Measurements from ENCODE around the gene OR10G6.

OR10G6 gene

DNA sequence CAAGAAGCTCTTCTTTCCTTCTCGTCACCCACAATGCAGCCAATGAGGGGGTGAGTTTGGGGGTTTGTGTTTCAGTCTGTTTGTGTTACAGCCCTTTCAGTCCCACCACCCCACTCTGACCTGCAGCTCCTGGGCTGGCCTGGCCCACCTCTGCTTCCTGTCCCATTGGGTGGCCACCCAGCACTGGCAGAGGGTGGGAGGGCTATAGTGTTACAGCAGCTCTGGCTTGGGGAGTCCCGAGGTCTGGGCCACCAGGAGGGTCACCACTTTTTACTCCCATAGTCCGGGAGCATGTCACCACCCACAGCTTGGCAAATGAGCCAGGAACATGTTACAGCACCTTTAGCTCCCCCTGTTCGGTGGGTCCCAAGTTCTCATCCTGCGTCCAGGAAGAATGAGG is 15.7 kb downstream of the OR10G6 start:
- TF ChIP-seq, protein P1, sequence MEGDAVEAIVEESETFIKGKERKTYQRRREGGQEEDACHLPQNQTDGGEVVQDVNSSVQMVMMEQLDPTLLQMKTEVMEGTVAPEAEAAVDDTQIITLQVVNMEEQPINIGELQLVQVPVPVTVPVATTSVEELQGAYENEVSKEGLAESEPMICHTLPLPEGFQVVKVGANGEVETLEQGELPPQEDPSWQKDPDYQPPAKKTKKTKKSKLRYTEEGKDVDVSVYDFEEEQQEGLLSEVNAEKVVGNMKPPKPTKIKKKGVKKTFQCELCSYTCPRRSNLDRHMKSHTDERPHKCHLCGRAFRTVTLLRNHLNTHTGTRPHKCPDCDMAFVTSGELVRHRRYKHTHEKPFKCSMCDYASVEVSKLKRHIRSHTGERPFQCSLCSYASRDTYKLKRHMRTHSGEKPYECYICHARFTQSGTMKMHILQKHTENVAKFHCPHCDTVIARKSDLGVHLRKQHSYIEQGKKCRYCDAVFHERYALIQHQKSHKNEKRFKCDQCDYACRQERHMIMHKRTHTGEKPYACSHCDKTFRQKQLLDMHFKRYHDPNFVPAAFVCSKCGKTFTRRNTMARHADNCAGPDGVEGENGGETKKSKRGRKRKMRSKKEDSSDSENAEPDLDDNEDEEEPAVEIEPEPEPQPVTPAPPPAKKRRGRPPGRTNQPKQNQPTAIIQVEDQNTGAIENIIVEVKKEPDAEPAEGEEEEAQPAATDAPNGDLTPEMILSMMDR (conservative IDR thresholded peaks at IDR 0.05; ENCODE audit: low read length): no peak
- DNase-seq (ENCODE audit: low read depth): no peak
- no peak overlapping the region for H3K4me3 ChIP-seq (ENCODE audit: low read length)

DNA sequence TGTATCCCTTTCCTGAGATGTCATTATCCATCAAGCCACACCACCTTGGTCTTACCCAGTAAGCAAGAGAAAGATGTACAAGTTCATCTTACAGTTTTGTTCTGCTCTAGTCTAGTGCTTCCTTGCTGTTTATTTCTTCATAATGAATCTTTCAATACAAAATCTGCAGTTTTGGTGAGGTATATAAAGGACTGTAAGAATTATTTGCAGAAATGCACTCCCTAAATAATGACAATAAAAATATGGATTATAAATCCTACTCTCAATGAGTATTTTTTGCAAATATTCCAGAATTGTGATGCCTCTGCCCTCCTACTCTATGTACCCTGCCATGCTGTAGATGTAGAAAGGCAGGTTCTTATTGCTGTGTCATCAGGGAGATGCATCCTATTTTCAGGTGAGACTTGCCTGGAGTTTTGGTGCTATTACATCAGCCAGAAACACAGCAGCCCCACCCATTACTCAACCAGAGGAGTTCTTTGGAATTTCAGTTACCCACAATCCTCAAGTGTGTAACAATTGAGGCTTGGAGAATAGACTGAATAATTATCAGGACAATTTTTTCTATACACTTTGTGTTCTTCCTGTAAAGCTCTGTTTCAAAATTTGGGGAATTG is 17.1 kb downstream of the OR10G6 start, which contains the start of gene OR10S1:
OR10S1 (minus strand) TSS at position 51 of the 617 bp plus-strand sequence. CDS start 117 bp downstream, outside the sequence.
- DNase-seq (ENCODE audit: low read depth): peak; percentile 3
- TF ChIP-seq, protein P1 (conservative IDR thresholded peaks at IDR 0.05; ENCODE audit: low read length): no peak
- no peak within 1 kb of the TSS for H3K4me3 ChIP-seq (ENCODE audit: low read length)

DNA sequence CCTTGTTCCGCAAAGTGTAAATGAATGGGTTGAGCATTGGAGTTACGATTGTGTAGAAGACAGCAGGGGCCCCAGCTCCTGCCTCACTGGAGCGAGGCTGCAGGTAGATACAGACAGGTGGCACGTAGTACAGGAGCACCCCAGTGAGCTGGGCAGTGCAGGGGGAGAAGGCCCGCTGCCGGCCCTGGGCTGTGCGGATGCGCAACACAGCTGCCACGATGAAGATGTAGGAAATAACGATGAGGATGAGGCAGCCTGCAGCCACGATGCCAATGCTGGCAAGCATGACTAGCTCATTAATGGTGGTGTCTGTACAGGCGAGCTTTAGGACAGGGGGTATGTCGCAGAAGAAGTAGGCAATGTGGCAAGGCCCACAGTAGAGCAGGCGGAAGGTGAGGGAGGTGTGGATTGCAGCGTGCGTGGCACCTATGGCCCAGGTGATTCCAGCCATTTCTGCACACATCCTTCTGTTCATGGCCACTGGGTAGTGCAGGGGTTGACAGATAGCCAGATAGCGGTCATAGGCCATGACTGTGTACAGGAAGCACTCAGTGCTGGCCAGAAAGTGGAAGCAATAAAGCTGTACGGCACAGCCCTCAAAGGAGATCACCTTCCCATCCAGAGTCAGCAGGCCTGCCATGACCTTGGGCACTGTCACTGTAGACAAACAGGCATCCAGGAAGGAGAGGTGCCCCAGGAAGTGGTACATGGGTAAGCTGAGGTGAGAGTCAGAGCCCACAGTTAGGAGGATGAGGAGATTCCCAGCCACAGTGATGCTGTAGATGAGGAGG is 18.0 kb downstream of the OR10G6 start:
- TF ChIP-seq, protein P1 (conservative IDR thresholded peaks at IDR 0.05; ENCODE audit: low read length): no peak
- no peak overlapping the region for H3K4me3 ChIP-seq (ENCODE audit: low read length)
- no peak for DNase-seq (ENCODE audit: low read depth)

DNA sequence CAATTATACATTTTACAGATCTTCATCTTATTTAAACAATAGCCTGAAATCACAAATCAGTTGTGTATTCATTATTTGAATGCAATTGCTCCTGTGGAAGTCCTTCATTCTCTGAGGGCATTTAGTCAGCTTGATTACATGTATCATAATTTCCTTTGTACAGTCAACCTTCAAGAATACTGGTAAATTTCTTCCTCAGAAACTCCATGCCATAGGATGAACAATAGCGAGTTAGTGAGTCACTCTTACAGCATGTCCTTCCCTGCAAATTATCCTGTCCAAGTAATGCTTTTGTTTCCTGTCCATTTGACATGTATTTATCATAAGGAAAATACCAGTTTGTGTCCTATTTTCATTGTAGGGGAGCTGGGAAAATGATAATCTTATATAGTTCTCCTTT is 21.1 kb downstream of the OR10G6 start:
- peak; percentile 57 for DNase-seq (ENCODE audit: low read depth)
- TF ChIP-seq, protein P1 (conservative IDR thresholded peaks at IDR 0.05; ENCODE audit: low read length): no peak
- no peak overlapping the region for H3K4me3 ChIP-seq (ENCODE audit: low read length)

DNA sequence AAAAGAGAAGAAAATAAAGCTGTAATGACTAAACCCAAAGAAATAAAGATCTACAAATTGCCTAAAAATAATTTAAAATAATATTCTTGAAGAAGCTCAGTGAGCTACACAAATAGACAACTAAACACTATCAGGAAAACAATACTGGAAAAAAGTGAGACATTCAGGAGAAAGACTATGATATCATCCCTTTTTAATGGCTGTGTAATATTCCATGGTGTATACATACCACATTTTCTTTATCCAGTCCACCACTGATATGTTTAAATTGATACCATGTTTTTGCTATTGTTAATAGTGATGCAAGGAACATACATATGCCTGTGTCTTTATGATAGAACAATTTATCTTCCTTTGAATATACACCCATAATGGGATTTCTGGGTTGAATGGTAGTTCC is 38.2 kb downstream of the OR10G6 start:
- TF ChIP-seq, protein P1 (conservative IDR thresholded peaks at IDR 0.05; ENCODE audit: low read length): no peak
- DNase-seq (ENCODE audit: low read depth): no peak
- H3K4me3 ChIP-seq (ENCODE audit: low read length): no peak overlapping the region

DNA sequence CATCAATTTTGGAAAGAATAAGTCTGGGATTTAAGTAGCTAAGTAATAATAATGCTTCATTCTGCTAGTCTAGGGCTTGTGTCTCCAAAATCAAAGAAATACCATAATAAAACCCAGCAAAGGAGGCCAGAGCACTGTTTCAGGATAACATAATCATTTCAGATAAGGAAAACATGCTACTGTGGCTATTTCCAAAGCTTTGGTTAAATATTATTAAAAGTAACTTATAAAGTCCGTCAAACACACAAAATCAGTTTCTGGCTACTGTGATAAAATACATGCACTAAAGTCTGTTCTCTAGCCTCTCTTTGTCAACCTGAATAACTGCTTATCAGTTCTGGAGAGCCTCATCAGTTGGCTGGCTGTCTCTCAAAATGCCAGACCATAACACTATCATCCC is 49.8 kb downstream of the OR10G6 start:
- TF ChIP-seq, protein P1 (conservative IDR thresholded peaks at IDR 0.05; ENCODE audit: low read length): no peak
- H3K4me3 ChIP-seq (ENCODE audit: low read length): no peak overlapping the region
- no peak for DNase-seq (ENCODE audit: low read depth)
